ENCODE results near the gene CNTNAP2. TPM values are rescaled to one million over a fixed set of nuclear protein-coding genes. Genes with fewer than 3 reads are reported as not detected.

The CNTNAP2 gene
- total RNA-seq, 1 experiment from 2014 or later = 64.5 TPM

DNA sequence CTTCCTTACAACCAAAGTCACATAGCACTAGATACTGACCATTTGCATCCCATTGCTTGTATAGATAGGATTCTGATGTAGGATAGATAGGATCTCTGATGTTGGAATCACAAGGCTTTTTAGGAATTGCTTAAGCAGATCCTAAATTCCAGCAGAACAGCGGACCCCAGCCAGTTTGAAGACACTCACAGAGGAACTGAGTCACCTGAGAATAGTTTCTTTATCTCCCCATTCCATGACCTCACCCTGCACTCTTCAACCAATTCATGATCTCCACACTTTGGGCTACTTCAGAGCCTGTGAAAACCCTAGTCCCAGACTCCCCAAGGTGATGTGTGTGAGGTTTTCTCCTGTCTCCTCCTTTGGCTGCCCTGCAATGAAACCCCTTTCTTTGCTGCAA, 179.4 kb downstream of the CNTNAP2 start:
- Histone ChIP-seq H3K27me3 (ENCODE audit: insufficient read depth, low read length) (no peaks in the 10 kb centered on the region), H3K23ac (ENCODE audit: insufficient read length, low read depth, low read length) (no peak overlapping the region), H3K79me1 (ENCODE audit: insufficient read depth, low read depth, low read length, poor library complexity, severe bottlenecking) (no peaks in the 10 kb centered on the region), H3K23me2 (ENCODE audit: insufficient read length, low read depth, low read length, poor library complexity, severe bottlenecking) (no peaks in the 10 kb centered on the region), H2BK120ac (ENCODE audit: low read depth, low read length, poor library complexity, severe bottlenecking) (no peak overlapping the region), H3K4me1 (ENCODE audit: insufficient read depth, low read length) (no peaks in the 10 kb centered on the region), H2BK15ac (ENCODE audit: low read depth, low read length) (no peak overlapping the region), H2AFZ (ENCODE audit: low read length) (no peak overlapping the region), H2BK20ac (ENCODE audit: low read depth, low read length, poor library complexity, severe bottlenecking) (no peak overlapping the region), H3K27ac (ENCODE audit: insufficient read length, low read depth, low read length) (no peak overlapping the region), H3K4ac (ENCODE audit: low read depth, low read length) (no peak overlapping the region), H4K8ac (replicated peaks; ENCODE audit: insufficient read length, low read depth, low read length) (no peak overlapping the region), H3K4me2 (ENCODE audit: insufficient read depth, insufficient read length, low read length) (no peak overlapping the region), H2AK5ac (ENCODE audit: insufficient read length, low read length) (no peak overlapping the region), H3K18ac (ENCODE audit: insufficient read length, low read depth, low read length) (no peak overlapping the region), H4K20me1 (ENCODE audit: control insufficient read depth, insufficient read depth, insufficient read length) (no peaks in the 10 kb centered on the region), H4K91ac (ENCODE audit: insufficient read length, low read depth, low read length) (no peak overlapping the region), H3K9ac (ENCODE audit: extremely low read depth, insufficient read length, low read length) (no peak overlapping the region), H3K56ac (ENCODE audit: insufficient read length, low read depth, low read length) (no peak overlapping the region), H4K5ac (ENCODE audit: insufficient read length, low read depth, low read length) (no peak overlapping the region), H2BK12ac (ENCODE audit: insufficient read length, low read depth, low read length) (no peak overlapping the region), H3K9me3 (ENCODE audit: control insufficient read depth, low read depth, low read length) (no peaks in the 10 kb centered on the region), H3K14ac (ENCODE audit: insufficient read depth, low read length) (no peak overlapping the region), H3K79me2 (ENCODE audit: insufficient read depth, low read length) (no peaks in the 10 kb centered on the region), H3T11ph (ENCODE audit: low read length) (no peak overlapping the region), H2BK5ac (ENCODE audit: insufficient read length, low read length) (no peak overlapping the region)
- Mint-ChIP-seq H3K4me3 (no peak overlapping the region), H3K27me3 (ENCODE audit: low read depth) (no peaks in the 10 kb centered on the region), H3K27ac (no peak overlapping the region), H3K36me3 (ENCODE audit: insufficient read depth in 1 of 3, low read depth in 3 of 3) (no peaks in the 10 kb centered on the region), H3K9me3 (no peaks in the 10 kb centered on the region), H3K4me1 (no peaks in the 10 kb centered on the region)
- WGBS (ENCODE audit: extremely low coverage, insufficient read length, low lambda C conversion rate) = no CpG with 5 or more reads among the region's 1 CpG
- DNase-seq = no peak
- TF ChIP-seq, protein P1, sequence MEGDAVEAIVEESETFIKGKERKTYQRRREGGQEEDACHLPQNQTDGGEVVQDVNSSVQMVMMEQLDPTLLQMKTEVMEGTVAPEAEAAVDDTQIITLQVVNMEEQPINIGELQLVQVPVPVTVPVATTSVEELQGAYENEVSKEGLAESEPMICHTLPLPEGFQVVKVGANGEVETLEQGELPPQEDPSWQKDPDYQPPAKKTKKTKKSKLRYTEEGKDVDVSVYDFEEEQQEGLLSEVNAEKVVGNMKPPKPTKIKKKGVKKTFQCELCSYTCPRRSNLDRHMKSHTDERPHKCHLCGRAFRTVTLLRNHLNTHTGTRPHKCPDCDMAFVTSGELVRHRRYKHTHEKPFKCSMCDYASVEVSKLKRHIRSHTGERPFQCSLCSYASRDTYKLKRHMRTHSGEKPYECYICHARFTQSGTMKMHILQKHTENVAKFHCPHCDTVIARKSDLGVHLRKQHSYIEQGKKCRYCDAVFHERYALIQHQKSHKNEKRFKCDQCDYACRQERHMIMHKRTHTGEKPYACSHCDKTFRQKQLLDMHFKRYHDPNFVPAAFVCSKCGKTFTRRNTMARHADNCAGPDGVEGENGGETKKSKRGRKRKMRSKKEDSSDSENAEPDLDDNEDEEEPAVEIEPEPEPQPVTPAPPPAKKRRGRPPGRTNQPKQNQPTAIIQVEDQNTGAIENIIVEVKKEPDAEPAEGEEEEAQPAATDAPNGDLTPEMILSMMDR (conservative IDR thresholded peaks at IDR 0.05) = no peak
